ENCODE results near the gene MYL2.
"Not testable (repeated sequence)": the region's sequence is repeated elsewhere in the genome, so short reads cannot be mapped to it uniquely, and the experiment has no call there.

Gene MYL2, protein sequence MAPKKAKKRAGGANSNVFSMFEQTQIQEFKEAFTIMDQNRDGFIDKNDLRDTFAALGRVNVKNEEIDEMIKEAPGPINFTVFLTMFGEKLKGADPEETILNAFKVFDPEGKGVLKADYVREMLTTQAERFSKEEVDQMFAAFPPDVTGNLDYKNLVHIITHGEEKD

DNA sequence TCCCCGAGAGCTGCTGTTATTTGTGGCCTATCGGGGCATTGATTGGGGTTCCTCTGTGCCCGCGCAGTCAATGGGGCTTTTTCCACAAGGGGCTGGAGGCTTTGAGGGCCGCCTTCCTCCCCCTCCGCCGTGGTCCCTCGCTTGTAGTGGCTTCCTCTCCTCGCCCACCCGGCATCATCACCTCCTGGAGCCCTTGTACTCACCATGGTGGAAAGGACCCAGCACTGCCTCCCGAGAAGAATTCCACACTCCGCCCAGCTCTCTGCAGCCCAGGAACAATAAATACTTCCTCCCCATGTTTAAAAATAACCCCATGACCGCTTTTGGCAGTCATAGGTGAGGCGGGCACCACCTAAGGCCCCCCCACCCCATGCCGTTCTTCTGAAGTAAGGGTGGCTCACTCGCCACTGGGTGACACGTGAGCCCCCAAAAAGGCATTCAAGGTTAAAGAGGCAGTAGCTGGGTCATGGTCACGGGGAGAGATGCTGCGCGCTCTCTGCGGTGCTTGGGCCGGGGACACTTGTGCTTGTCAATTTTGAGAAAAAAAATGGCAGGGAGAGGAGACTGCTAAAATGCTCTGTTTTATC is at the start of gene MYL2:
Gene MYL2, minus strand, starts transcription at position 256 of the 587 bp plus-strand sequence. Its CDS starts 50 bp downstream, at position 206.
- DNase-seq (ENCODE audit: low read depth, low spot score) = no peak

DNA sequence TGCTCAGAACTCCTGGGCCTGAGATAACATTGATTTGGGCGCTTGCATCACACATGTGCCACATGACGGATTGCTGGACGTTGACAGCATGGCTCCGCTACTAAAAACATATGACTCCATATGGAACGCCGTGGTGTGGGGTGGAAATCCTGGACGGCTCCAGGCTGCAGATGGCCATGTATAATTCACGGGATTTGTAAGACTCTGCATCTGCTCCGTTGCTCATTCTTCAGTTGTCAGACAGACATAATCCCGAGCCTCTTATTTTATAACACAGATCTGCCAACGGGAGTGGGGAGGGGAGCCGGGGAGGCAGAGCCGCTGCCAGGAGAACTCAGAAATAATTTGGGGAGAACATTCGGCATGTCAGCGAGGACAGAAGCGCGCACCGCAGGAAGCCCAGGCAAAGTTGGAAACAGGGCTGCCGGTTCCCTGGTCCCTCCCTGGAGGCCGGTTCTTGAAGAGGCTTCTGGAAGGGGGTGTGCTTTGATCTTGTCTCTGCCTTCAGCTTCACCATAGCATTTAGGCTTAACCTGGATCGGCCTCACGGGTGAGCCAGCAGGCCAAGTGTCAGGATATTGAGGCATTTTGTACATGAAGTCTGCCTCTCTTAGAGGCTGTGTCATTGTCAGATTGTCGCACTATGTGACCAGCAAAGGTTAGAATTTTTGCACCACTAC is 45.8 kb upstream of the MYL2 start:
- DNase-seq (ENCODE audit: low read depth, low spot score) = no peak

DNA sequence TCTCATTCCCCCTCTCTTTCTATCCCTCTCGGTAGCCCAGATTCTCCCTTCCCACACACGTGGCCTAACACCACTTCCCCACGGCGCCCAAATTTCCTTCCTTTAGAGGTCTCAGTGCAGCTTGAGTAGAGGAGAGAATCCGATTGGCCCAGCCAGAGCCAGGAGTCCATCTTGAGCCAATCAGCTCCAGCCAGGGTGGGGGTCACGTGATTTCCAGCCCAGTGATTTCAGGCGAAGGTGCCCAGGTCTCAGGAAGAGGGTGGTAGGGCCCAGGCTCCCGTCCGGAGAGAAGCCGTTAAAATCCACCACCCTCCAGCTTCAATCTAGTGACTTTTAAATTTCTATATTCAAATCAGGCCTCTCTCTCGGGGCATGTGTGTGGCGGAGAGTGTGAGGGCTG is 45.2 kb upstream of the MYL2 start:
- DNase-seq (ENCODE audit: low read depth, low spot score) = no peak

DNA sequence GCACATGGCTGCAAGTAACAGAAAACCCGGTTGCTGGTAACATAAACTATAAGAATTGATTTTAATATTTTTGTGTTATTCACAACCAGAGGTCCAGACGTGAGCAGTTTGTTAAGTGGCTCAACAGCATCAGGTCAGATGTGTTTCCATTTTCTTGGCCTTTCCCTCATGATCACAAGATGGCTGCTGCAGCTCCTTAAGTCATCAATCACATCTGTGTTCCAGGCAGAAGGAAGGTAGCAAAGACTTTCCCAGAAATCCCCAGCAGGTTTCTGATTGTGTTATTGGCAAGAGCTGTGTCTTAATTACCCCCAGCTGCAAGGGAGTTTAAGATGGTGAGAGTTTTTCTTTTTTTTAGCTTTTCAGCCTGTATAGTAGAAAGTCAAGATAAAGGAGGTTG is 40.4 kb upstream of the MYL2 start:
- DNase-seq (ENCODE audit: low read depth, low spot score) = no peak

DNA sequence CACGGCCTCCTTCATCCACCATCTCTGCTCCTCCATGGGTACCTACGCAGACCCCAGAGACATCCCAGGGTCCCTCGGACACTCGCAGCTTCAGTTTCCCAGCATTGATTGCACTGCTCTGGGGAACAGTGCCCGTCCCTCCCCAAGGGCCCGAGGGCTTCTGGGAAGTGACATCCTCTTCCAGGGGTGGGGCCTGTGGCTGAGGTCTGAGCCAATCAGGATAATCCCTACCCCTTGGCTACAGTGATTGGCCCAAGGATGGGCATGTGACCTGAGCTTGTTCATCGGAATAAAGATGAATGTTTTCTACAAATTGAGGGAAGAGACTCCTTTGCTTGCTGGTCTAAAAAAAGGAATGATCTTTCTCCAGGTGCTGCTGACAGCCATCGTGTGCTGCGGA is 37.3 kb upstream of the MYL2 start:
- no peak for DNase-seq (ENCODE audit: low read depth, low spot score)

DNA sequence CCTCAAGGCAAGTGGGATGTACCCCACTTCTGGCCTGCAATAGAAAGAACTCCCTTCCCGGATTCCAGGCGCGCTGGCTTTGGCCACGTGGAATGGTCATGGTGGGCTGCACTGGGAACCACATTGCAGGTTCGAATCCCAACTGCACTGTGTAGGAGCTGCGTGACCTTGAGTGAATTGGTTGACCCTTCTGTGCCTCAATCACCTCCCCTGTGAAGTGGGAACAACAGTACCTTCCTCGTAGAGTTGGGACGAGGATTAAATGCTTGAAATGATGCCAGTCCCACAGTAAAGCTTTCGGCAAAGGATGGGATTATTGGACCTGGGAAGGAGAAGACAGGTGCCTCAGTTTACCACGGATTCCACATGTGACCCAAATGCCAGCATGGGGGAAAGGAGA is 36.8 kb upstream of the MYL2 start:
- DNase-seq (ENCODE audit: low read depth, low spot score) = no peak

DNA sequence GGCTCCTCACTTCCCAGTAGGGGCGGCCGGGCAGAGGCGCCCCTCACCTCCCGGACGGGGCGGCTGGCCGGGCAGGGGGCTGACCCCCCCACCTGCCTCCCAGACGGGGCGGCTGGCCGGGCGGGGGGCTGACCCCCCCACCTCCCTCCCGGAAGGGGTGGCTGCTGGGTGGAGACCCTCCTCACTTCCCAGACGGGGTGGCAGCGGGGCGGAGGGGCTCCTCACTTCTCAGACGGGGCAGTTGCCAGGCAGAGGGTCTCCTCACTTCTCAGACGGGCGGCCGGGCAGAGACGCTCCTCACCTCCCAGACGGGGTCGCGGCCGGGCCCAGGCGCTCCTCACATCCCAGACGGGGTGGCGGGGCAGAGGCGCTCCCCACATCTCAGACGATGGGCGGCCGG is 30.5 kb upstream of the MYL2 start:
- not testable (repeated sequence) for DNase-seq (ENCODE audit: low read depth, low spot score)

DNA sequence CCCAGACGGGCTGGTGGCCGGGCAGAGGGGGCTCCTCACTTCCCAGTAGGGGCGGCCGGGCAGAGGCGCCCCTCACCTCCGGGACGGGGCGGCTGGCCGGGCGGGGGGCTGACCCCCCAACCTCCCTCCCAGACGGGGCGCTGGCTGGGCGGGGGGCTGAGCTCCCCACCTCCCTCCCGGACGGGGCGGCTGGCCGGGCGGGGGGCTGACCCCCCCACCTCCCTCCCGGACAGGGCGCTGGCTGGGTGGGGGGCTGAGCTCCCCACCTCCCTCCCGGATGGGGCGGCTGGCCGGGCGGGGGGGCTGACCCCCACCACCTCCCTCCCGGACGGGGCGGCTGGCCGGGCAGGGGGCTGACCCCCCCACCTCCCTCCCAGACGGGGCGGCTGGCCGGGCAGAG is 30.1 kb upstream of the MYL2 start:
- not testable (repeated sequence) for DNase-seq (ENCODE audit: low read depth, low spot score)

DNA sequence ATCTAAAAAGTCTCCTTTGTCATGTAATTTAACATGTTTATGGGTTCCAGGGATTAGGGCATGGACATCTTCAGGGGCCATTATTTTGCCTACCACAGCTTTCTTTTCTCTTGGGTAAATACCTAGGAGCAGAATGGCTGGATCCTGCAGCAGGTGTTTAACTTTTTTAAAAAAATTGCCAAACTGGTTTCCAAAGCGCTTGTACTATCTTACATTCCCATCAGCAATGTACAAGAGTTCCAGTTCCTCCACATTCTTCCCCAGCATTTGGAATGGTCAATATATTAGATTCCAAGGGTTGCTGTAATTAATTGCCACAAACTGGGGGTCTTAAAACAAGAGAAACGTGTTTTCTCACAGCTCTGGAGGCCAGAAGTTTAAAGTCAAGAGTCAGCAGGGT is 27.7 kb upstream of the MYL2 start:
- no peak for DNase-seq (ENCODE audit: low read depth, low spot score)

DNA sequence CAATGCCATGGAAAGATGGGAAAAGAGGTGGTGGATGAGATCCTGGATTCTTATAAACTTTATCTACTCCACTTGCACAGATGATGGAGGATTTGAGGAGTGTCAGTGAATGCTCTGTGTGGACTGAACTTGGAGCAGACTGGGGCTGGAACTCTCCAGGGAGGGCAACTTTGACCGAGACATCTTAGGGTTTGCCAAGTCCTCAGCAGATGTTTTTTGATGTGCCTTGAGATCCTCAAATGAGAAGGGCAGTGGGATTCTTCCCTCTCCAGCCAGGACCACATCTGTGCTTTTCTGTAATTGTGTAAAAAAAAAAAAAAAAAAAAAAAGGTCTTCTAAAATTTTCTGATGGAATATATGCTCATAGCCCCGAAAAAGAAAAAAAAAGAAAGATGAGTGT is 23.0 kb upstream of the MYL2 start:
- DNase-seq (ENCODE audit: low read depth, low spot score) = no peak

DNA sequence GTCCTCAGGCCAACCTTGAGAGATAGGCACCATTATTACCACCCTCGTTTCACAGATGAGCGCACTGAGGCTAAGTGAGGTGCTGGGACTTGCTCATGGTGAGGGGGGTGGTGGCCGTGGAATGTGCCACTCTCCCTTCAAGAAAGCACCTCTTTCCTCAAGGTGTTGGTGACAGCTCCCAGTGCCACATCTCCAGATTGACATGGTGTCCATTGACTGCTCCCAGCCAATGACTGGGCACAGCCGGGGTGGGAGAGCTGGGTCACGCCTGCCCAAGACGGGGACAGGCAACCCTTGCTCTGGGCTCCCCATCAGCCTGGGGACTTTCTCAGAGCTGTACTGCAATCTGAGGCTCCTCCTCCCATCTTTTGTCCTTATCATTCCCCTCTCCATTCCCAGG is 21.0 kb upstream of the MYL2 start:
- no peak for DNase-seq (ENCODE audit: low read depth, low spot score)

DNA sequence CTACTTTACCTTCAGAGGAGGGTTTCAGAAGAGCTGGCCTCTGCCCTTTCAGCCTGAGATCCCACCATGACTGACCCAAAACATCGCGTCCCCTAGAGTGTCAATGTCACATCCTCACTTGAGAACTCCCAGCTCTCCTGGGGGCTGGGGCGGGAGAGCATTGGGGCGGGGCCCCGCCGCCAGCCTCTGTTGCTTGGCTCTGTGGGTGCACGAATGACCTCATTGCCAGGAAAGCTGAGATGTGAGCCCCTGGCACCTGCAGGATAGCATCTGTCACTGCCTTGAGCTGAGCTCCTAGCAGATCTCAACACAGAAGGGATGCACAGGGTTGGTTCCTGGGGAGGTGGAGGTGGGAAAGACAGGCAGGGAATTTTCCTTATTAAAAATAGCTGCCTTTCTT is 20.6 kb upstream of the MYL2 start:
- no peak for DNase-seq (ENCODE audit: low read depth, low spot score)

DNA sequence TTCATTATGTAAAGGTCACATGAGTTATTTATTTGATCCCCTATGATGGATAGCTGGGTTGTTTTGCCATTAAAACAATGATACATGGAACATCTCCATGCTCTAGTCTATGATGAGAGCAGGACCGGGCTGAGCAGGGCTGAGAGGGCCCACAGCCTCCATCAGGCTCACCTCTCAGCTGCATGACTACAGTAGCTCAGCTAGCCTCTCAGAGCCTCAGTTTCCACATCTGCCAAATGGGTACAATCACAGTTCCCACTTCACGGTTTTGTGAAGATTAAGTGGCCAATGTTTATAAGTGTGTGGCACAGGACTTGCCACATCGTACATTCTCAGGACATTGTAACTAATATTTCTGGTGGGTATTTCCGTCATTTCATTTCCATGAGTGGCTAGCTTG is 19.9 kb upstream of the MYL2 start:
- DNase-seq (ENCODE audit: low read depth, low spot score) = no peak

DNA sequence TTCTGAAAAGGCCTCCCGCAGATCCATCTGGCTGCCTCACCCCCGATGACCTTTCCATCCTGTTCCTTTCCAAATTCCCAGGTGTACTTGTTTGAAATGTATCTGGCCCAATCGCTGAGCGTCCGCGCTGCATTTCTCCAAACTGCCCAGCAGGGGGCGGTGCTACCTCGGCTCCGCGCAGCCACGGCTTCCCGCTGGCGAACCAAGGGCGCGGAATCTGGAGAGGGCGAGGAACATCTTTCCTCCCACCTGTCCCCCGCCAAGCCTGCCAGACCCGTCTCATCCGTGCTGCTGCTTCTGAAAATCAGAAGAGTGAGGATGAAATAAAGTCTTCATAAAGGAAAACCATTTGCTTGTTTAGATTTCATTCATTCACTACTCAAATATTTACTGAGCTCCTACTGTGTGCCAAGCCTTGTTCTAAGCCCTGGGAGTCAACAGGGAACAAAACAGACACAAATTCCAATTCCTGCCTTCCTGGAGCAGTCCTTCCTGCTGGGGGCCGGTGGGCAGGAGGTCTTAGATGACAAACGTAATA is 16.8 kb upstream of the MYL2 start:
- DNase-seq (ENCODE audit: low read depth, low spot score) = peak; percentile 77

DNA sequence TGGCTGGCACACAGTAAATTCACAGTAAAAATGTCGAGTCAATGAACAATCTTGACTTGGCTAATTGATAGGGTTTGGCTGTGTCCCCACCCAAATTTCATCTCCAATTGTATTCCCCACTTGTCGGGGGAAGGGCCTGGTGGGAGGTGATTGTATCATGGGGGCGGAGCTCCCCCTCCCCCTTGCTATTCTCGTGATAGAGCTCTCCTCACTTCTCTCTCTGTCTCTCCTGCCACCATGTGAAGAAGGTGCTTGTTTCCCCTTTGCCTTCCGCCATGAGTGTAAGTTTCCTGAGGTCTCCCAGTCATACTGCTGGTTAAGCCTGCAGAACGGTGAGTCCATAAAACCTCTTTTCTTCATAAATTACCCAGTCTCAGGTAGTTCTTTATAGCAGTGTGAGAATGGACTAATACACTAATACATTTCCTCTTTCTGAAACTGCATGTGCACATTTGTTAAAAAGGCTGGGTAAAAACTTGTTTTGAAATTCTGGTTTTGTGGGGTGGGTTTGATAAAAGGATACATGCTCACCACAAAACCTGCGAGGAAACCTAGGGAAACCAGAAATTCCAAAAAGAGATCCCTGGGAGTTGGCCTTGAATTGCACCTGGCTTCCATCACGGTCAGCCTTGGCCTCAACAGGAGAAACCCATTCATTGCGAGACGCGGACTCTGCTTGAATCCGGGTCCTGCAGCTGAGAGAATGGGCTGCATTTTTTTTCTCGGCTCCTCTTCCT is 16.2 kb upstream of the MYL2 start:
- DNase-seq (ENCODE audit: low read depth, low spot score) = no peak

DNA sequence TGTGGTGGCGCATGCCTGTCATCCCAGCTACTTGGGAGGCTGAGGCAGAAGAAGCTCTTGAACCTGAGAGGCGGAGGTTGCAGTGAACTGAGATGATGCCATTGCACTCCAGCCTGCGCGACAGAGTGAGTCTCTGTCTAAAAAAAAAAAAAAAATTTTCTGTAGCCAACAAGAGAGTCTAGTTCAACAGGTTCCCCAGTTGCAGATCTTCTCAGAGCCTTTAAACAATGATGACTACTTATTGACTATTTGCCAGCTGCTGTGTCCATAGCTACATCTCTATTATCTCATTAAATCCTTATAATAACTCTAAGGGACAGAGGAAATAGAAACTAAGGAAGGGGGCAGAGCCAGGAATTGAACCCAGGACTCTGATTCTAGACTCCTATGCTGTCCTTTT is 15.2 kb upstream of the MYL2 start:
- no peak for DNase-seq (ENCODE audit: low read depth, low spot score)

DNA sequence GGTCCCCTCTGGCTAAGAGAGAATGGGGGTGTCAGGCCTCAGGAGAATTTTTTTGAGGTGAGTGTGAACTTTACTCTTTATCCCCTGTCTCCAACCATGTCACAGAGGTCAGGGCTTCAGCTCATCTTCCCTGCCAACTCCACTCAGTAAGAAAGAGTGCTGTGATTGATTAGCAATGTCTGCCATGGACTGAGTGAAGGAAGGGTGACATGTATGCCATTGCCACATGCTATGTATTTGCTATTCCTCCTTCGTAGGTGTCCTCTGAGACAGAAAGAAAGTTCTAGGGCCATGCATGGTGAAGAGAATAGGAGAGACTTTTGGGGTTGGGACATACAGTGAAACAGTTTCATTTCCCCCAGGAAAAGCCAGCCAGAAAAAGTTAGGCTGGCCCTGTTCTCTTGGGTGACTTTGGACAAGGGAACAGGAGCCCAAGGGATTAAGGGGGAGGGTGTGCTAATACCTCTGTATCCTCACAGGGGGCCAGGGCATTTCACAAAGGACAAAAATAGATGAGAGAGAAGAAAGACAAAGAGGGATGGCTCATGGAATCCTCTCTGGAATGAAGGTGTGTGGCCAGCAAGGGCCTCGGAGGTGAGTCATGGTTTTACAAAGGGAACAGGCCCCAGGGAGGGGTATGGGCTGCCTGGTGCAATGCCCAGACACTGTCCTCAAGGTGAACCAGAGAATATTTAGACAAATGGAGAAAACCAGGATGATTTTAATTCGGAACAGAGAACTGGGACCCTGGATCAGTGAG is 13.9 kb upstream of the MYL2 start:
- peak; percentile 76 for DNase-seq (ENCODE audit: low read depth, low spot score)

DNA sequence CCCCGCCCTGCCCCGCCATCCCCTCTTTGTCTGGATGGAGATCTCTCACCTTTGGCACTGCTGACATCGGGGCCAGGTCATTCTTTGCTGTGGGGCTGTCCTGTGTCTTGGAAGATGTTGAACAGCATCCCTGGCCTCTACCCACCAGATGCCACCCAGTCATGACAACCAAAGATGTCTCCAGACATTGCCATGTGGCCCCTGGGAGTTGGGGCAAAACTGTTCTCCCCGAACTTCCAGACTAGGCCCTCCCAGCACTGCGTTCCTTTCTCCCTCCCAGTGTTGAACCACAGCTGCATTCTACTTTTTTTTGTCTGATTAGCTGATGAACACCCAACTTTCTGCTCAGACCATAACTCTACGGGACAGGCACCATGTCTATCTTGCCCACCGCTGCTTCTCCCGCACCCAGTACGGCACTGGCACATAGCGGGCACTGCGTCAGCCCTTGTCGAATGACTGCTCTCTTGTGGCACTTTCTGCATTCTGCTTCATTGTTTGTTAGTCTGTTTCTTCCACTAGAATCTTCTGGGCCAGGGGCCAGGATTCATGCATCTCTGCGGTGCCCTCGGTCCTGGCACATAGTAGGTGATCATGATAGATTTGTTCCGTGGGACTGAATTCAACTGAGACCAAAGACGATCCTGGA is 13.1 kb upstream of the MYL2 start:
- DNase-seq (ENCODE audit: low read depth, low spot score) = no peak

DNA sequence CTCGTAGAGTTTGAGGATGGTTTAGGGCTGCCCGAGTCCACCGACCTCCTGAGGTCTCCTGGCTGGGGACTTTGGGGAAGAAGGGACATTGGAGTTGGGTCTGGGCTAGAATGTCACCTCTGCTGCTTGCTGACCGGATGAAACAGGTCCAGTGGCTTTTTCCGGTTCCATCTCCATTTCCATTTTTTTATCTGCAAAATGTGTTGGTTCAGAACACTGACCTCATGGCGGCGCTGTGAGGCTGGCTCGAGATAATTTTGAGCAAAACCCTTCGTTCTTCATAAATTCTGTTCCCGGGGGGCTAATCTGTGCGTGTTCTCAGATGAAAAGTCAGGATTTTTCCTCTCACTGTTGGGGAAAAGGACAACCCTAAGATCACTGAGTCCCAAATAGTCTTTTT is 11.7 kb upstream of the MYL2 start:
- DNase-seq (ENCODE audit: low read depth, low spot score) = no peak

DNA sequence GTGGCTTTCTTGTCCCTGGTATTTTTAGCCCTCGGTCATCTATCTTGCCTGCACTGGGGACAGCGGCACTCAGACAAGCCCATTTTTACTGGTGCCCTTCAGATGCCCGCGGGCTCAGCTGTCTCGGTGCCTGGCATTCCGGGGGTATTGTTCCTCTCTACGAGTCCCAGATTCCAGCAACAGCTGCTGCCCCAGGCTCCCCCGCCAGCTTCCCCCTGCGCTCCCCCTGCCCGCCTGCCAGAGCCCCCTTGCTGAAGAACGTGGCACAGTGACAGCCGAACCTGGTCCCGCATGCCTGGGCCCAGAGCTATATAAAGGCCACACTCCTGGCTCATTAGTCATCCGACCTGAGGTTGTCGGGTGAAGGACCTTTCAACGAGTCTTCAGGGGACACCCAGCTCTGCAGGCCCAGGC is 10.9 kb upstream of the MYL2 start:
- DNase-seq (ENCODE audit: low read depth, low spot score) = peak; percentile 31

Measured in astrocyte of the hippocampus (primary cell).